Muscle layer of colon (tissue), 2 donors: ENCODE measurements around the gene TENT5C.

Source experiments
- H3K27ac ChIP-seq: one replicate; pipeline ENCODE4 v1.7.0; 2013; ENCODE audit warnings: low read depth, mild to moderate bottlenecking, low read length, moderate library complexity
- H3K27me3 ChIP-seq, 2 donors: one replicate each; pipeline ENCODE4 v1.7.0; 2013; ENCODE audit warnings: low read length in 2 of 2, mild to moderate bottlenecking in 2 of 2; ENCODE audit not compliant: insufficient read depth in 2 of 2, control insufficient read depth in 1 of 2
- H3K36me3 ChIP-seq: one replicate; pipeline ENCODE4 v1.7.0; 2013; ENCODE audit warnings: mild to moderate bottlenecking, low read length; ENCODE audit not compliant: insufficient read depth
- H3K4me1 ChIP-seq: one replicate; pipeline ENCODE4 v1.7.0; 2013; ENCODE audit warnings: mild to moderate bottlenecking, low read length; ENCODE audit not compliant: insufficient read depth
- H3K4me3 ChIP-seq, 2 donors: one replicate each; pipeline ENCODE4 v1.7.0; 2013; ENCODE audit warnings: low read length in 2 of 2, low read depth in 1 of 2, mild to moderate bottlenecking in 1 of 2, moderate library complexity in 1 of 2
- H3K9ac ChIP-seq: one replicate; pipeline ENCODE4 v1.7.0; 2013; ENCODE audit warnings: low read length
- H3K9me3 ChIP-seq: one replicate; pipeline ENCODE4 v1.7.0; 2013; ENCODE audit warnings: mild to moderate bottlenecking, low read length
- donor health status: abdominal sarcoma.
- donor health status: Adenocarcinoma of cecum.

The TENT5C gene

DNA sequence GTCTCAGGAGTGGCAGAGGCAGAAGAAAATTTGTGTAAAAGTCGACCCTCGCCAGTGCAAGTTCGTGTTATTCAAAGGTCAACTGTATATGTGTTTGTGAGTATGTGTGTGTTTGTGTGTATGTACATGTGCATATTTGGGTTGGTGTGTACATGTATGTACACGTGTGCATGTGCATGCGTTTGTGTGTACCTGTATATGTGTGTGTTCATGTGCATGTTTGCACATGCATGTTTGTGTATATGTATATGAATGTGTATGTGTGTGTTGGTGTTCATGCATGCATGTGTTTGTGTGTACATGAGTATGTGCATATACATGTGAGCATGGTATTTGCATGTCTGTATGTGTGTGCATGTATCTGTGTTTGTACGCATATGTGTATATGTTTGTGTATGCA lies 21.7 kb upstream of the TENT5C start:
- no peak overlapping the region for H3K4me3 ChIP-seq
- H3K4me1 ChIP-seq = no peaks in the 10 kb centered on the region
- no peaks in the 10 kb centered on the region for H3K36me3 ChIP-seq
- H3K27me3 ChIP-seq = no peaks in the 10 kb centered on the region
- no peaks in the 10 kb centered on the region for H3K9me3 ChIP-seq
- H3K9ac ChIP-seq = no peak overlapping the region
- no peak overlapping the region for H3K27ac ChIP-seq

DNA sequence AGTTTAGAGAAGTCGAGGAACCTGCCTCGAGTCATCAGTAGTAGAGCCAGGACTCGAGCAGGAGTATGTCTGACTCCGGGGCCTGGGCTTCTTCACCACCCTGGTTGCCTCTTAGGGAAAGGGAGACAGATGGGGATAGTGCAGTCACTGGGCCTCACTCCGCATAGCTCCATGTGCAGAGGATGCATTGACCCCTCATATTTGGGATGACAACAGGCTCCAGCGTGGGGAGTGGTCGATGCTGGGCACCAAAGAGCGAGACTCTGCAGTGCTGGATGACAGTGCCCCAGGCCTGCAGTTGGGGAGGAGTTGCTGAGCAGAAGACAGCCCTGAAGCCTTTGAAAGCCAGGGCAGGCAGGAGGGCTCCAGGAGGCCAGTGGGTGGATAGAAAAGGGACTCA lies 20.8 kb upstream of the TENT5C start:
- Histone ChIP-seq H3K9me3 (no peaks in the 10 kb centered on the region), H3K27me3 (no peaks in the 10 kb centered on the region), H3K9ac (no peak overlapping the region), H3K4me3 (no peak overlapping the region), H3K36me3 (no peaks in the 10 kb centered on the region), H3K27ac (no peak overlapping the region), H3K4me1 (no peaks in the 10 kb centered on the region)

DNA sequence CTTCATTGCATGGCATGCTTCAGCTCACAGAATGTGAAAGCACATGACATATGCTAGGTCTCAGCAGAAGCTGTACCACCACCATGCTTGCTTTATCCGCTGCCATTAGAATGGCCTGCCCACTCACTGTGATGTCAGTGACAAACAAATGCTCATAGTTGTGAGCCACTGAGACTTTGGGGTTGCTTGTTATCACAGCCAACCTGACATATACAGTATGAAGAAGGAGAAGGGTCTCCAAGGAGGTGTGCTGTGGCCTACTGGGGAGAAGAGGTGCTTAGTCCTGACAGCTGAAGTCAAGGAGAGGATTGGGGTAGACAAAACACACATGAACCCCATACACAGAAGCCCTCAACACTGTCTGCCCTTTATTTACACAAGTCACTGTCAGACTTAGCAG lies 19.5 kb upstream of the TENT5C start:
- Histone ChIP-seq H3K27me3 (no peaks in the 10 kb centered on the region), H3K4me3 (no peak overlapping the region), H3K36me3 (no peaks in the 10 kb centered on the region), H3K9ac (no peak overlapping the region), H3K27ac (no peak overlapping the region), H3K4me1 (no peaks in the 10 kb centered on the region), H3K9me3 (no peaks in the 10 kb centered on the region)

DNA sequence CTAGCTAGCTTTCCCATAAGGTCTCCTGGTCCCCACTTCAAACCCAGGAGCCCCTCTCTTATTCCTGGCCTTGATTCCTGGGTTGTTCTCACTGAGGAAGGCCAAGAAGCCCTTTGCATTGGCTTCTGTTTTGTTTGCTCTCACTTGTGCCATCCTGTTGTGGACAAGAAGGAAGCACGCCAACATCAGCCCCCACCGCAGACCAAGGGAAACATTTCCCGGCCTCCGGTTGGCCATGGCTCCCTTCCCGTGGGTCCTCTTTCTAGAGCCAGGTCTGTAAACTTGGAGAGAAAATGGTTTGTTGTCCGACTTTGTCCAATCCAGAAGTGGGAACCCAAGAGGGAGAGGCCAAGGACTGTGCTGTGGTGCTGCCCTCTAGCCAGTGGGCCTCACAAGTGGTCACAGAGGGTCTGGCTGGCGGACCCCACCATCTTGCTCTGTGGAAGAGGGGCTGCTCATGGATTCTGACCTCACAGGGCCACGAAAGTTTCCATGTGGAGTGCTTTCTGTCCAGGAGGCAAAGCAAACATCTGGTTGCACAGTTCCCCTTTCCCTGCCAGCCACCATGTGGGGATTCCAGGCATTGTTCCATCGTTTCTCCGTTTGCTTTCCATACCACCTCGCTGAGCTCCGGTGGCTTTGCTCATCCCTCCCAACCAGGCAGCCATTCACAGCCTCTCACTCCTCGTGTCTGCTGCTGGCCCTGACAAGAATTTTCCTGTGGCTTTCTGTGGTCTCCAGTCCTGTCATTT lies 18.9 kb upstream of the TENT5C start:
- H3K9ac ChIP-seq = no peak overlapping the region
- no peaks in the 10 kb centered on the region for H3K9me3 ChIP-seq
- H3K36me3 ChIP-seq = no peaks in the 10 kb centered on the region
- no peaks in the 10 kb centered on the region for H3K27me3 ChIP-seq
- no peak overlapping the region for H3K4me3 ChIP-seq
- no peaks in the 10 kb centered on the region for H3K4me1 ChIP-seq
- H3K27ac ChIP-seq = no peak overlapping the region

DNA sequence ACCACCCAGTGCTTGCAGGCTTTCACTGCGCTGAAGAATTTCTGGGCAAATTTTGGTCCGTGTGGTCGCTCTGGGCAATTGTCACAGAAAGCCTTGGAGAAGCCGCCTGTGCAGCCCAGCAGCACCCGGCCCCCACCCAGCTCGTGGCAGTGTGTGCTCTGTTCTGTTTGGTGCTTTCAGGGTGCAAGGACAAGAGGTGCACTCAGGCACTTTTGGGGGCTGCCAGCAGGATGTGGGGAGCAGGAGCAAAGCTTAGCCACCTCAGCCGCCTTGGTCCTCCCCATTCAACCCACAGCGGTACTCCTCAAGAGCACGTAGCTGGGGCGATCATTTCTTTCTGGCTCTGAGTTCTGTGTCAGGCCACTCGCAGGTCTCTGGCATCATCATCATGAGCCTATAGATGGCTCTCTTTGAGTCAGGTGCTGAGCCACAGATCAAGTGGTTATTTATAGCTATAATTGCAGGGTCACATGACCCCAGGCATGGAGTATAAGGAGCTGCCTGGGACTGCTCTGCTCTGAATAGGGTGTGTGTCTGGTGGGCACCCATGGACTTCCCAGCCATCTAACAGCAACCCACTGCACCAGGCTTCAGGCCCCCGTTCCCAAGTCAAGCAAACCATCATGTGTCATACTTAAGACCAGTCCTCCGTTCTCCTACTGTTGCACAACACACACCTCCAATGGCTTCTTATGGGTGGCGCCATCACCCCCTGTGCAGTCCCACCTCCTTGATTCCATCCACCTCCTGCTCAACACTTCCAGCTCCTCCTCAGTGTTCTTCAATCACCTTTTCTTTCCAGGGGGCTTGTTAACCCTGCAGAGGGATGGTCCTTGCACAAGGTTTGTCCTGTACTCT lies 18.1 kb upstream of the TENT5C start:
- no peak overlapping the region for H3K4me3 ChIP-seq
- H3K9ac ChIP-seq = no peak overlapping the region
- H3K27ac ChIP-seq = no peak overlapping the region
- no peaks in the 10 kb centered on the region for H3K36me3 ChIP-seq
- H3K27me3 ChIP-seq = no peaks in the 10 kb centered on the region
- no peaks in the 10 kb centered on the region for H3K4me1 ChIP-seq
- no peaks in the 10 kb centered on the region for H3K9me3 ChIP-seq

DNA sequence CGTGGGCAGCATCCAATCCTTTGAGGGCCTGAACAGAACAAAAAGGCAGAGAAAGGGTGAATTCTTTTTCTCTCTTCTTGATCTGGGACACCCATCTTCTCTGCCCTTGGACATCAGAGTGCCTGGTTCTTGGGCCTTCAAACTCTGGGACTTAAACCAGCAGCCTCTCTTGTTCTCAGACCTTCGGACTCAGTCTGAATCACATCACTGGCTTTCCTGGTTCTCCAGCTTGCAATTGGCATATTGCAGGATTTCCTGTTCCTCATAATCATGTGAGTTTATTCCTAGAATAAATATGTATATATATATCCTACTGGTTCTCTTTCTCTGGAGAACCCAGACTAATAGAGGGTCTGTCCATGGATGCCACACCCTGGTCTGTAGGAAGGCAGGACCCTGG lies 16.3 kb upstream of the TENT5C start:
- no peak overlapping the region for H3K27ac ChIP-seq
- no peak overlapping the region for H3K4me3 ChIP-seq
- no peaks in the 10 kb centered on the region for H3K36me3 ChIP-seq
- no peaks in the 10 kb centered on the region for H3K9me3 ChIP-seq
- no peaks in the 10 kb centered on the region for H3K4me1 ChIP-seq
- no peaks in the 10 kb centered on the region for H3K27me3 ChIP-seq
- H3K9ac ChIP-seq = no peak overlapping the region

DNA sequence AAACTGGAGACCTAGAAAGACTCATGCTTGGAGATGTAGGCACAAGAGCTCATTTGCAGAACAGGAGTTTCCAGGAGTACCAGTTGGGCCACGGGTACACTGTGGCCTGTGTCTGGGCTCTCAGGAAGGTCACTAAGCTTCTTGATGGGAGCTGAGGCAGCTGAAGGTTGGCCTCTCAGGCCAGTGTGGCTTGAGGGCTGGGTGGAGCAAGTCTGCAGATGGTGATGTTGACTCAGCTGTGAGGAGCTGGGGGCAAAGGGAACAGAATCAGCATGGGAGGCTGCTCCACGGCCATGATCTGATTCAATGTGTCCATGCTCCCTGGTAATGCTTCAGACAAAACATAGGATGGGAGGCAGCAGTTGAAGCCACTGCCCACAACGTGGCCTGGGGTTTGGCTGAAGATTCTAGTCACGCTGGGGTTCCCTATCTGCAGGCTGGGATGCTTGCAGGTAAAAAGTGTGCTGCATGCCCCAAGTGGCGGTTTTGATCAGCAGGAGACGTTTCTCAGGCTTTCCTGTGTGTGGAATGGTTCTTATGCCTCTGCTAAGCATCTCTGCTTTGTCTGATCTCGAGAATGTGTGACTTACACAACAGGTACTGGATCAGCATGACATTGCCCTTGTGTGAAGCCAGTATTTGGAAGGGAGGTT lies 15.4 kb upstream of the TENT5C start:
- Histone ChIP-seq H3K27me3 (no peaks in the 10 kb centered on the region), H3K9me3 (no peaks in the 10 kb centered on the region), H3K27ac (no peak overlapping the region), H3K36me3 (no peaks in the 10 kb centered on the region), H3K4me1 (no peaks in the 10 kb centered on the region), H3K4me3 (no peak overlapping the region), H3K9ac (no peak overlapping the region)

DNA sequence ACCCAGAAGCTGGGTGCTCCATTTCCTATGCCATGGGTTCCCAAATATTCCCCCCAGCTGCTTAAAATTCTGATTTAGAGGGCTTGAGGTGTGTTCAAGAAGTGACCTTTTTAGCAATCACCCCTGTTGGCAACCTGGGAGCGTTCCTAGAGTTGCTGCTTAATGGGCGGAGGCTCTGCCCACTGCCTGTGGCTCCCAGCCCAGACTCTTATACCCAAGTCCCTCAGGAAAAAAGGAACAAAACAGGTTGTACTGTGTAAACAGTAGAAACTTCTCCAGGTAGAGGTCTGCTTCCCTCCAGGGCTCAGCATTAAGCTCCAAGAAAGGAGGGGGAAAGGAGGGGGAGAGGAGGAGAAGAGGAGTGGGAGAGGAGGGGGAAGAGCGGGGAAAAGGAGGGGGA lies 14.6 kb upstream of the TENT5C start:
- no peaks in the 10 kb centered on the region for H3K27me3 ChIP-seq
- H3K9me3 ChIP-seq = no peaks in the 10 kb centered on the region
- no peak overlapping the region for H3K27ac ChIP-seq
- no peaks in the 10 kb centered on the region for H3K36me3 ChIP-seq
- no peak overlapping the region for H3K4me3 ChIP-seq
- no peaks in the 10 kb centered on the region for H3K4me1 ChIP-seq
- H3K9ac ChIP-seq = no peak overlapping the region

DNA sequence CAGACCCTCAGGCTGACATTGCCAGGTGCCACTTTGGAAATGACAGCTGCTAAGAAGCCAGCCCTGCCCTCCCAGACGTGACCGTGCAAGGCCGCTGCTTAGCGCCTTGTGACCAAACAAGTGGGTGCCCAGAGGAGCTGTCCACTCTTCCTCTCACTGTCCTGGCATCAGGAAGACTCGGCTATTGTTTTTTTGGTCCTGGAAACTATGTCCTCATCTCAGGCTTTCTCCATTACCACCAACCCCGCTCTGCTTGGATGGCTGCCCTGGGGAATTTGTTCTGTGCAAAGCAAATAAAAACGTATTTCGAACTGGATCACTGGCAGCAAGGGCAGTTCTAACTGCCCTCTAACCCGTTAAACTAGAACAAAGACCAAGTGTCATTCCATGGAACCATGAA lies 13.7 kb upstream of the TENT5C start:
- Histone ChIP-seq H3K4me1 (no peaks in the 10 kb centered on the region), H3K27me3 (no peaks in the 10 kb centered on the region), H3K36me3 (no peaks in the 10 kb centered on the region), H3K27ac (no peak overlapping the region), H3K9ac (no peak overlapping the region), H3K4me3 (no peak overlapping the region), H3K9me3 (no peaks in the 10 kb centered on the region)

DNA sequence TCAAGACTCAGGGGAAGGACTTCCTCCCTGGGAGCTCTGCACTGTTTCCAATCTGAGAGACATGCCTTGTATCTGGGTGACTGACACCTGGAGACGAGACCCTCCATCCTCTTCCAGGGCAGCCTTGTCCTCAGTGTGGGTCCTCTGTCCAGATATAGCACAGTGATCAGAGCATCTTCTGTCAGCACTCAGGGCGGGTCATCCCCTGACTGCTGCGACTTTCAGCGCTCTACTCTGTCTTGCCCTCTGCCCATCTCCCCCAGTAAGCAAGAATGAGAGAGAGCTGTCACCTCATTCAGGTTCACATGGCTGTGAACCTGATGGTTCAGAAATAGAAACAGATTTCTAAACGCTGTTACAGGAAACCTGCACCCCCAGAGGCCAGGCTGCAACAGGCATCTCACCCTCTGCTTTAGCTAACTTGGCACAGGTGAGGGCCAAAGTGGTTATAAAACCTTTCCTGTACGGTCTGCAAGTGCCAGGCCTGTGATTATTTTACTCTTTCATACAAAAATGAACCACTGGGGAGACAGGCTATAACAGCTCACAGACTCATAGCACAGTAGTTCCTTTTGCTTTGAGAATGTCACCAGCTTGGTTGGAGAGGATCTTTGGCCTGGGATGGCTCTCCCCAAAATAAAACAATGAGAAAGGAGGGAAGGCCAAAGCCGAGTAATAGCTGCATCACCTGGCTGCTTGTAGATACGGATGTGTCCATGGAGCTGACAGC lies 11.4 kb upstream of the TENT5C start:
- H3K9me3 ChIP-seq = no peaks in the 10 kb centered on the region
- H3K9ac ChIP-seq = no peak overlapping the region
- no peaks in the 10 kb centered on the region for H3K4me1 ChIP-seq
- no peak overlapping the region for H3K4me3 ChIP-seq
- no peak overlapping the region for H3K27ac ChIP-seq
- no peaks in the 10 kb centered on the region for H3K36me3 ChIP-seq
- H3K27me3 ChIP-seq = no peaks in the 10 kb centered on the region

DNA sequence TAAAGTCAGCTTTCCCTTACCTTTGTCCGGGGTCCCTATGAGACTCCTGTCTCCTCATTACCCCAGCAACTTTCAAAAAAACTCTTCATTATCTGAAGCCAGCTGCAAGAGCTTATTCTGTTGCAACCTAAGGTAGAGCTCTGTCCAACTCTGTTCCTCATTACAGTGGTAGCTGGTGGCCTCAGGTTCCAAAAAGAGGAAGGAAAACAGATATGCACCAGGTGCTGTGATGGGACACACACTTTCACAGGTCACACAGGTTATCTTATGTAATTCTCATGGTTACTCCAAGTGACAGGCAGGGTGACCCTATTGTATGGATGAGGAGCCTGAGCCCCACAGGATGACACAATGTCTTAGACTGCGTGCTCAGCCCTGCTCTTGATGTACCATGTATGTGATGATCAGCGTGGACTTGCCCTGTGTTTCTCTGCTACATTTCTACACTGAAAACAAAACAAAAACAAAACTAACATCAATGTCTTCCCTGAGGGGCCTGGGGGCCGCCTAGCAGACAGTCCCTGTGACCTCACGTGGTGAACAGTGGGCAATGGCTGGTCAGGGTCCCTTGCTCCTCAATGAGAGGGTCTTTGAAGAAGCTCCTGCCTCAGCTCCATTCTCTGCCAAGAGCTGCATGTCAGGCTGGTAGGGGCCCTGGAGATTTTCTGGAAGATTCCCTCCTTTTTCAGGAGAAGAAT lies 9.7 kb upstream of the TENT5C start:
- Histone ChIP-seq H3K4me1 (no peaks in the 10 kb centered on the region), H3K9me3 (no peaks in the 10 kb centered on the region), H3K4me3 (no peak overlapping the region), H3K36me3 (no peaks in the 10 kb centered on the region), H3K27me3 (no peaks in the 10 kb centered on the region), H3K9ac (no peak overlapping the region), H3K27ac (no peak overlapping the region)
